ENCODE measurements around the gene WASHC4. TPM values are rescaled to one million over a fixed set of nuclear protein-coding genes. Genes with fewer than 3 reads are reported as not detected.

The WASHC4 gene
- total RNA-seq, 4 donors from 2014 or later, result 56.6 to 93.3 (median 71.4) TPM

- DNase-seq, result no peak
- no peaks in the 10 kb centered on the region for H3K9me3 ChIP-seq
- no peak overlapping the region for H3K27ac ChIP-seq
- no peak overlapping the region for H3K4me3 ChIP-seq
- H3K27me3 ChIP-seq, result no peaks in the 10 kb centered on the region
- no peaks in the 10 kb centered on the region for H3K4me1 ChIP-seq
- H3K36me3 ChIP-seq, result peaks cover 0 to 94% (median 0%) of the 10 kb centered on the region in 3 donors
- TF ChIP-seq CTCF (IDR thresholded peaks at IDR 0.05), result no peak
- TF ChIP-seq POLR2A (IDR thresholded peaks at IDR 0.05), result no peak
Measured at GRCh38 chr12:105198961-105199360, 91.4 kb downstream of the WASHC4 start.

GRCh38 chr12:105200385-105200784 is 92.9 kb downstream of the WASHC4 start:
- Histone ChIP-seq H3K4me3 (no peak overlapping the region), H3K4me1 (no peaks in the 10 kb centered on the region), H3K36me3 (peaks cover 0 to 94% (median 0%) of the 10 kb centered on the region in 3 donors), H3K27ac (no peak overlapping the region), H3K9me3 (no peaks in the 10 kb centered on the region), H3K27me3 (no peaks in the 10 kb centered on the region)
- DNase-seq, result no peak
- no peak for TF ChIP-seq POLR2A (IDR thresholded peaks at IDR 0.05)
- TF ChIP-seq CTCF (IDR thresholded peaks at IDR 0.05), result no peak

- H3K36me3 ChIP-seq, result peaks cover 0 to 93% (median 0%) of the 10 kb centered on the region in 3 donors
- no peak for DNase-seq
Measured at GRCh38 chr12:105201299-105201698, 93.8 kb downstream of the WASHC4 start.

GRCh38 chr12:105202202-105202601 is 94.7 kb downstream of the WASHC4 start:
- Histone ChIP-seq H3K27me3 (no peaks in the 10 kb centered on the region), H3K36me3 (peaks cover 0 to 93% (median 0%) of the 10 kb centered on the region in 3 donors), H3K27ac (no peak overlapping the region), H3K9me3 (no peaks in the 10 kb centered on the region), H3K4me3 (no peak overlapping the region), H3K4me1 (no peaks in the 10 kb centered on the region)
- DNase-seq, result no peak
- no peak for TF ChIP-seq POLR2A (IDR thresholded peaks at IDR 0.05)
- TF ChIP-seq CTCF (IDR thresholded peaks at IDR 0.05), result no peak

More at GRCh38 chr12:105201299-105201698, 93.8 kb downstream of the WASHC4 start:
- no peak overlapping the region for H3K4me3 ChIP-seq
- H3K27me3 ChIP-seq, result no peaks in the 10 kb centered on the region
- no peak overlapping the region for H3K27ac ChIP-seq
- no peaks in the 10 kb centered on the region for H3K4me1 ChIP-seq
- TF ChIP-seq CTCF (IDR thresholded peaks at IDR 0.05), result no peak
- no peak for TF ChIP-seq POLR2A (IDR thresholded peaks at IDR 0.05)
- H3K9me3 ChIP-seq, result no peaks in the 10 kb centered on the region

- TF ChIP-seq CTCF (IDR thresholded peaks at IDR 0.05) (no peak), POLR2A (IDR thresholded peaks at IDR 0.05) (no peak)
- H3K27me3 ChIP-seq, result no peaks in the 10 kb centered on the region
- H3K36me3 ChIP-seq, result peaks cover 0 to 92% (median 0%) of the 10 kb centered on the region in 3 donors
- H3K9me3 ChIP-seq, result no peaks in the 10 kb centered on the region
- DNase-seq, result no peak
- H3K27ac ChIP-seq, result no peak overlapping the region
- H3K4me1 ChIP-seq, result no peaks in the 10 kb centered on the region
- no peak overlapping the region for H3K4me3 ChIP-seq
Measured at GRCh38 chr12:105204127-105204526, 96.6 kb downstream of the WASHC4 start.

- Histone ChIP-seq H3K36me3 (peaks cover 0 to 89% (median 0%) of the 10 kb centered on the region in 3 donors), H3K9me3 (no peaks in the 10 kb centered on the region), H3K27me3 (no peaks in the 10 kb centered on the region), H3K4me1 (no peaks in the 10 kb centered on the region), H3K27ac (peak overlapping the region in 1 of 4 donors; percentile 22), H3K4me3 (no peak overlapping the region)
- DNase-seq, result no peak
- no peak for TF ChIP-seq POLR2A (IDR thresholded peaks at IDR 0.05)
- no peak for TF ChIP-seq CTCF (IDR thresholded peaks at IDR 0.05)
Measured at GRCh38 chr12:105204916-105205315, 97.4 kb downstream of the WASHC4 start.
